Measurements from ENCODE around the gene MYO5B.

- TF ChIP-seq CTCF (conservative IDR thresholded peaks at IDR 0.05; ENCODE audit: low read depth, low read length): no peak
- no peak for TF ChIP-seq POLR2A (IDR thresholded peaks at IDR 0.05; ENCODE audit: low read depth, low read length)
- TF ChIP-seq RAD21 (IDR thresholded peaks at IDR 0.05; ENCODE audit: low read length): no peak
- TF ChIP-seq RFX5 (IDR thresholded peaks at IDR 0.05; ENCODE audit: low read depth, low read length): no peak
- no peak for TF ChIP-seq MAFK (IDR thresholded peaks at IDR 0.05; ENCODE audit: low read depth, low read length)
- TF ChIP-seq SMC3 (IDR thresholded peaks at IDR 0.05; ENCODE audit: low read depth, low read length): no peak
- TF ChIP-seq ELK1 (IDR thresholded peaks at IDR 0.05; ENCODE audit: borderline replicate concordance, low read depth, low read length): no peak
- no peak for TF ChIP-seq USF2 (IDR thresholded peaks at IDR 0.05; ENCODE audit: low read depth, low read length)
- TF ChIP-seq CHD1 (IDR thresholded peaks at IDR 0.05; ENCODE audit: low read depth, low read length): no peak
- TF ChIP-seq MAZ (IDR thresholded peaks at IDR 0.05; ENCODE audit: borderline replicate concordance, low read depth, low read length): no peak
Observed at GRCh38 chr18:50111398-50111797, 83.5 kb downstream of the MYO5B start.

Data from IMR-90 (cell line).